H1 (cell line): ENCODE data around the gene NUDT7. TPM values are rescaled to one million over a fixed set of nuclear protein-coding genes. Genes with fewer than 3 reads are reported as not detected.

Source experiments
- BCL11A ChIP-seq, 2 experiments: IDR thresholded peaks; one replicate each; pipeline ENCODE4 v1.6.1; 2011; ENCODE audit warnings: low read depth in 2 of 2, low read length in 2 of 2, mild to moderate bottlenecking in 2 of 2
- CHD1 ChIP-seq: IDR thresholded peaks from 2 replicates; pipeline ENCODE4 v1.6.1; 2012; ENCODE audit warnings: low read depth, low read length, improper control_type of control experiment
- polyA plus RNA-seq, 7 experiments: library from polyadenylated mRNA; depleted of rRNA in 3 of 7; stranded (reverse) in 5 of 7; unstranded in 2 of 7; fragments of >200 nt in 5 of 7; fragments of 200-250 nt in 2 of 7; gene quantifications; 1 replicate in 5 of 7; 2 replicates in 1 of 7; 4 replicates in 1 of 7; pipeline versions ENCODE4 v1.2.1 to v1.2.3, GENCODE V29; 2011 to 2013; ENCODE audit warnings: missing spikeins in 2 of 7, mixed read lengths in 2 of 7
- total RNA-seq: library from RNA; stranded (reverse); fragmentation: NEBNext Ultra II Directional; extraction: Animal tissue kit (Norgen Biotek cat#: 25700); gene quantifications from 2 replicates; pipeline ENCODE4 v1.2.1, GENCODE V29; 2021

The NUDT7 gene
- total and polyA plus RNA-seq, 2 of the 8 experiments (the other 6 are each of a cell fraction or from before 2014, with no cell fraction given), result 8.8 to 19.7 TPM

- no peak for TF ChIP-seq BCL11A (IDR thresholded peaks at IDR 0.05; ENCODE audit: low read depth in 2 of 2, low read length in 2 of 2)
- TF ChIP-seq CHD1, result no peak
Observed at GRCh38 chr16:77790009-77790372, 67.7 kb downstream of the NUDT7 start (continued).
